K562 (cell line): ENCODE measurements around the gene ZNF268. TPM values are rescaled to one million over a fixed set of nuclear protein-coding genes. Genes with fewer than 3 reads are reported as not detected.

Experiments
- BRD9 ChIP-seq: fragments of 450-650 bp; IDR thresholded peaks from 2 replicates; pipeline ENCODE4 v1.6.1; 2018; ENCODE audit warnings: low read depth; ENCODE audit not compliant: partially characterized antibody
- CHD1 ChIP-seq: fragments of 200-600 bp; sonication (generic); IDR thresholded peaks from one replicate; pipeline ENCODE4 v1.6.1; 2012; ENCODE audit warnings: mild to moderate bottlenecking, moderate library complexity, low read length, inconsistent platforms
- CHD2 ChIP-seq: IDR thresholded peaks from 2 replicates; pipeline ENCODE4 v1.6.1; 2011; ENCODE audit warnings: low read depth, low read length
- KDM2B ChIP-seq: fragments of 250-450 bp; sonication (Bioruptor Pico); IDR thresholded peaks from 2 replicates; pipeline ENCODE4 v1.8.0; 2021; ENCODE audit warnings: mild to moderate bottlenecking, moderate library complexity
- NFYB ChIP-seq: IDR thresholded peaks from 2 replicates; pipeline ENCODE4 v1.6.1; 2011; ENCODE audit warnings: mild to moderate bottlenecking, moderate library complexity; ENCODE audit not compliant: insufficient read length; ENCODE audit errors: extremely low read depth
- SPI1 ChIP-seq: IDR thresholded peaks from 2 replicates; pipeline ENCODE4 v1.6.1; 2011; ENCODE audit warnings: low read depth, low read length, control low read depth, borderline replicate concordance
- ZNF324 ChIP-seq: fragments of 250-450 bp; sonication (Bioruptor Pico); IDR thresholded peaks from 2 replicates; pipeline ENCODE4 v1.4.0; 2020; ENCODE audit warnings: mild to moderate bottlenecking
- polyA plus RNA-seq, 8 experiments: library from polyadenylated mRNA; depleted of rRNA in 4 of 8; stranded (reverse) in 5 of 8; unstranded in 3 of 8; fragments of >200 nt; fragmentation: Nextera tagmentation in 2 of 8; fragmentation: Illumina TruSeq in 1 of 8; extraction: Ambion mirVana in 2 of 8; extraction: Trizol in 1 of 8; gene quantifications; 2 replicates each; pipeline versions ENCODE4 v1.2.1 to v1.2.3, GENCODE V29; 2011 to 2014; ENCODE audit warnings: inconsistent platforms in 1 of 8, missing spikeins in 1 of 8
- total RNA-seq, 7 experiments: library from RNA; depleted of rRNA in 6 of 7; stranded (reverse); fragments of >200 nt in 6 of 7; fragmentation: Illumina TruSeq in 2 of 7; extraction: Trizol in 2 of 7; gene quantifications; 2 replicates each; pipeline versions ENCODE4 v1.2.1 to v1.2.3, GENCODE V29; 2011 to 2021; ENCODE audit warnings: low replicate concordance in 1 of 7
- TF ChIP-seq, protein P1 (sequence below), 3 experiments: IDR thresholded peaks in 2 of 3; conservative IDR thresholded peaks in 1 of 3; 2 replicates each; pipeline ENCODE4 v1.5.1; 2011 to 2012; ENCODE audit warnings: low read length in 3 of 3, mild to moderate bottlenecking in 3 of 3, control low read depth in 2 of 3, improper control_type of control experiment in 1 of 3, inconsistent platforms in 1 of 3, low read depth in 1 of 3, mixed read lengths in 1 of 3, moderate library complexity in 1 of 3; ENCODE audit not compliant: insufficient read depth in 2 of 3
- TF ChIP-seq, protein P2 (sequence below): fragments of 450-650 bp; IDR thresholded peaks from 2 replicates; pipeline ENCODE4 v1.6.1; 2016; ENCODE audit warnings: mild to moderate bottlenecking

ZNF268 gene
- total and polyA plus RNA-seq, 9 of the 15 experiments (the other 6 are each of a cell fraction or from before 2014, with no cell fraction given): 4.8 to 12.0 (median 7.7) TPM

- TF ChIP-seq, protein P1, sequence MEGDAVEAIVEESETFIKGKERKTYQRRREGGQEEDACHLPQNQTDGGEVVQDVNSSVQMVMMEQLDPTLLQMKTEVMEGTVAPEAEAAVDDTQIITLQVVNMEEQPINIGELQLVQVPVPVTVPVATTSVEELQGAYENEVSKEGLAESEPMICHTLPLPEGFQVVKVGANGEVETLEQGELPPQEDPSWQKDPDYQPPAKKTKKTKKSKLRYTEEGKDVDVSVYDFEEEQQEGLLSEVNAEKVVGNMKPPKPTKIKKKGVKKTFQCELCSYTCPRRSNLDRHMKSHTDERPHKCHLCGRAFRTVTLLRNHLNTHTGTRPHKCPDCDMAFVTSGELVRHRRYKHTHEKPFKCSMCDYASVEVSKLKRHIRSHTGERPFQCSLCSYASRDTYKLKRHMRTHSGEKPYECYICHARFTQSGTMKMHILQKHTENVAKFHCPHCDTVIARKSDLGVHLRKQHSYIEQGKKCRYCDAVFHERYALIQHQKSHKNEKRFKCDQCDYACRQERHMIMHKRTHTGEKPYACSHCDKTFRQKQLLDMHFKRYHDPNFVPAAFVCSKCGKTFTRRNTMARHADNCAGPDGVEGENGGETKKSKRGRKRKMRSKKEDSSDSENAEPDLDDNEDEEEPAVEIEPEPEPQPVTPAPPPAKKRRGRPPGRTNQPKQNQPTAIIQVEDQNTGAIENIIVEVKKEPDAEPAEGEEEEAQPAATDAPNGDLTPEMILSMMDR (IDR thresholded peaks at IDR 0.05 in 2 of 3, conservative IDR thresholded peaks at IDR 0.05 in 1 of 3; ENCODE audit: insufficient read depth in 2 of 3, low read depth in 1 of 3, low read length in 3 of 3): no peak
- TF ChIP-seq BRD9 (no peak), ZNF324 (no peak), CHD2 (no peak), KDM2B (CRISPR knock-in tag) (no peak), SPI1 (no peak), NFYB (no peak), CHD1 (no peak)
- TF ChIP-seq, protein P2, sequence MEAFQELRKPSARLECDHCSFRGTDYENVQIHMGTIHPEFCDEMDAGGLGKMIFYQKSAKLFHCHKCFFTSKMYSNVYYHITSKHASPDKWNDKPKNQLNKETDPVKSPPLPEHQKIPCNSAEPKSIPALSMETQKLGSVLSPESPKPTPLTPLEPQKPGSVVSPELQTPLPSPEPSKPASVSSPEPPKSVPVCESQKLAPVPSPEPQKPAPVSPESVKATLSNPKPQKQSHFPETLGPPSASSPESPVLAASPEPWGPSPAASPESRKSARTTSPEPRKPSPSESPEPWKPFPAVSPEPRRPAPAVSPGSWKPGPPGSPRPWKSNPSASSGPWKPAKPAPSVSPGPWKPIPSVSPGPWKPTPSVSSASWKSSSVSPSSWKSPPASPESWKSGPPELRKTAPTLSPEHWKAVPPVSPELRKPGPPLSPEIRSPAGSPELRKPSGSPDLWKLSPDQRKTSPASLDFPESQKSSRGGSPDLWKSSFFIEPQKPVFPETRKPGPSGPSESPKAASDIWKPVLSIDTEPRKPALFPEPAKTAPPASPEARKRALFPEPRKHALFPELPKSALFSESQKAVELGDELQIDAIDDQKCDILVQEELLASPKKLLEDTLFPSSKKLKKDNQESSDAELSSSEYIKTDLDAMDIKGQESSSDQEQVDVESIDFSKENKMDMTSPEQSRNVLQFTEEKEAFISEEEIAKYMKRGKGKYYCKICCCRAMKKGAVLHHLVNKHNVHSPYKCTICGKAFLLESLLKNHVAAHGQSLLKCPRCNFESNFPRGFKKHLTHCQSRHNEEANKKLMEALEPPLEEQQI: no peak
These were observed 35.3 kb upstream of the ZNF268 start (continued) for GRCh38 chr12:133145981-133146380.
